Activated CD8-positive, alpha-beta memory T cell treated with anti-CD3 and anti-CD28 coated beads, Interleukin-2, amount 10 ng/mL, durations not matched to agents 7 days and 5 days (primary cell): ENCODE data around the gene SHROOM2. TPM values are rescaled to one million over a fixed set of nuclear protein-coding genes. Genes with fewer than 3 reads are reported as not detected.
"Not testable (repeated sequence)": the region's sequence is repeated elsewhere in the genome, so short reads cannot be mapped to it uniquely, and the experiment has no call there.

Source experiments
- ATAC-seq: fragments of 150-1000 bp; cut with Tn5 transposase; one replicate; pipeline ENCODE4 v1.10.0; 2021; ENCODE audit warnings: moderate library complexity
- CTCF ChIA-PET: fragments of 350-600 bp; sonication (Branson Sonifier 250); formaldehyde crosslinking; loops from one replicate; lab custom pipeline; 2021; ENCODE audit warnings: antibody characterized with exemption; lab: Charles Lee
- DNase-seq: peaks from one replicate; pipeline ENCODE4 v3.0.0-alpha.2; 2020
- H3K27ac Mint-ChIP-seq: one replicate; pipeline ENCODE4 v1.8.0; 2021; ENCODE audit warnings: mild to moderate bottlenecking, mixed read lengths
- H3K27me3 Mint-ChIP-seq: one replicate; pipeline ENCODE4 v1.8.0; 2021; ENCODE audit warnings: mixed read lengths
- H3K36me3 Mint-ChIP-seq: one replicate; pipeline ENCODE4 v1.8.0; 2021; ENCODE audit warnings: mild to moderate bottlenecking, mixed read lengths
- H3K4me1 Mint-ChIP-seq: one replicate; pipeline ENCODE4 v1.8.0; 2021; ENCODE audit warnings: mixed read lengths
- H3K4me3 Mint-ChIP-seq: one replicate; pipeline ENCODE4 v1.8.0; 2021; ENCODE audit warnings: mild to moderate bottlenecking, moderate library complexity, mixed read lengths
- H3K9me3 Mint-ChIP-seq: one replicate; pipeline ENCODE4 v1.8.0; 2022; ENCODE audit warnings: low read depth, mixed read lengths
- total RNA-seq, 2 experiments: library from RNA; stranded (reverse); gene quantifications; one replicate each; pipeline ENCODE4 v1.2.3, GENCODE V29; 2021

Gene SHROOM2
- total RNA-seq, 2 experiments from 2014 or later = not detected

DNA sequence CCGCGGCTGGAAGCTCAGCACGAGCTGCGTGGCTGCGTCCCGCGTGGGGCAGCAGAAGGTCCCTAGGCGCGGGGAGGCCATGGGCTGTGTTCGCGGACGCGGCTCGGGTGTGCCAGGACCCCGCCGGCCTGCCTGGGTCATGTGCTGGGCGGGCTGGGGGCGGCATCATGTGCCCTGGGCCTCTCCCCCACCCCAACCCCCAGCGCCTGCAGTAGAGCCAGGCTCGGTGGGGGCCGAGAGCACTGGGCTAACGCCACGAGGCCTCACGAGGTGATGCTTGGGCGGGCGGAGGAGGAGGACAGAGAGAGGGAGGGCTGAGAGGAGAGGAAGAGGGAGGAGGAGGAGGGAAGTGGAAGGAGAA is 20.5 kb upstream of the SHROOM2 start, which contains the start of gene GPR143:
GPR143 (minus strand) TSS at position 111 of the 361 bp plus-strand sequence; CDS start at position 81, 30 bp downstream.
- Mint-ChIP-seq H3K4me1 (no peaks in the 10 kb centered on the region), H3K36me3 (no peaks in the 10 kb centered on the region), H3K9me3 (no peaks in the 10 kb centered on the region), H3K4me3 (no peak within 1 kb of the TSS), H3K27ac (no peak within 1 kb of the TSS), H3K27me3 (peaks cover 26% of the 10 kb centered on the region)
- CTCF ChIA-PET = no interaction called here
- ATAC-seq = no peak
- DNase-seq = no peak

DNA sequence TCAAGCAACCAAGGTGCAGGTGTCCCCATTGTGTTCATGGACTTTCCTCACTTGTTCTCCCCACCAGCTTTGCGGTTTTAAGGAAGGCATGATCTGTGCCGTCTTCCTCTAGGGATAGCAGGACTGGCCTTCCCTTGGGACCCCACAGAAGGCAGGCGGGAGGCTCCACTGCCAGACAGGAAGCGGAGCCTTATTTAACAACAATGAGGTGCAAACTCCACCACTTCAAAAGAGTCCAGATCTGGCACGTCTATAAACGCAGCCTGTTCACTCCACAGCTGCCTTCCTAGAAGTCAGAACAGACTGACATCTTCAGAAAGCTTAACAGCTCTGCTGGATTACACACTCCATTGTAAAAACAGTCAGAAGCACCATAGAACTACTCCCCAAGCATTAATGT is 18.9 kb upstream of the SHROOM2 start:
- Mint-ChIP-seq H3K27me3 (peaks cover 26% of the 10 kb centered on the region), H3K4me3 (no peak overlapping the region), H3K9me3 (no peaks in the 10 kb centered on the region), H3K27ac (no peak overlapping the region), H3K36me3 (no peaks in the 10 kb centered on the region), H3K4me1 (no peaks in the 10 kb centered on the region)
- CTCF ChIA-PET = no interaction called here
- DNase-seq = no peak
- no peak for ATAC-seq

DNA sequence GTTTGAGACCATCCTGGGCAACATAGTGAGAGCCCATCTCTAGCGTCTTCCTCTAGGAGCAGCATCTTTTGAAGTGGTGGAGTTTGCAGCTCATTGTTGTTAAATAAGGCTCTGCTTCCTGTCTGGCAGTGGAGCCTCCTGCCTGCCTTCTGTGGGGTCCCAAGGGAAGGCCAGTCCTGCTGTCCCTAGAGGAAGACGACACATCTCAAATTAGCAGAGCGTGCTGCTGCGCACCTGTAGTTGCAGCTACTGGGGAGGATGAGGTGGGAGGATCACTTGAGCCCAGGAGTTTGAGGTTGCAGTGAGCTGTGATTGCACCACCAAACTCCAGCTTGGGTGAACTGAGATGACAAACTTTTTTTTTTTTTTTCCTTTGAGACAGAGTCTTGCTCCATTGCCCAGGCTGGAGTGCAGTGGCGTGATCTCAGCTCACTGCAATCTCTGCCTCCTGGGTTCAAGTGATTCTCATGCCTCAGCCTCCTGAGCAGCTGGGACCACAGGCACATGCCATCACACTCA is 17.8 kb upstream of the SHROOM2 start:
- H3K9me3 Mint-ChIP-seq, CTCF ChIA-PET, H3K27ac Mint-ChIP-seq, H3K4me3 Mint-ChIP-seq, H3K36me3 Mint-ChIP-seq, ATAC-seq, H3K4me1 Mint-ChIP-seq, DNase-seq: not testable (repeated sequence)
- peaks cover 26% of the 10 kb centered on the region for H3K27me3 Mint-ChIP-seq

DNA sequence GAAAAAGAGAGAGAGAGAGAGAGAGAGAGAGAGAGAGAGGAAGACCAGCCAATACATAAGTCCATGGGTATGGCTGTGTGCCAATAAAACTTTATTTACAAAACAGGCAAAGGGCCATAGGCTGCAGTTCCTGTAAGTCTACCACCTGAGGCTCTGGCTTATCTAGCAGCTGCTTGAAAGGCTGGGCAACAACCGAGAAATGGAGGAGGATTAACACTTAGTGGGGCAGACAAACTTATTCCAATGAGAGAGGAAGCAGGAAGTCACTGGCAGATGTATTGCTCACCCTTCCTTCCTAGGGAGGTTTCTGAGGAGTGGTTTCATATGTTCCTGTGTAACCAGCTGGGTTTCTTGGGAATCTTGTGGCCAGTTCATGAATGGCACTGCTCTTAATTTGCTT is 15.9 kb upstream of the SHROOM2 start:
- CTCF ChIA-PET = no interaction called here

DNA sequence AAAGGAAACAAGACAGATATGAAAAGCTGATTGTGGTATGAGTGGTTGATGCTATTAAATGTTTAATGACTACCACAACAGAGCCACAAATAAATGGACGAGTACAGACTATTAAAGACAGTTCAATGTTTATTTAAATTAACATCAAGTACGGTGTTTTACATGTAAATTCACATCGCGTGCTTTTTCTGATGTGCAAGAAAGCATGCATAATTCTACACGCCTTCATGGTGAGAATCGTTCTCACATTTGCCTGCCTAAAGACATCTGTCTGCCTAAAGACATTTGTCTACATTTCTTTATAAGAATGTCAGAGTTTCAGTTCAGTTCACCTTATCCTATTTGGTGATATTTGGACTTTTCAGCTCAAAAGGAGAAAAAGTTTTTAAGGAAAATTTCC is 13.3 kb upstream of the SHROOM2 start:
- H3K4me3 Mint-ChIP-seq = no peak overlapping the region
- H3K9me3 Mint-ChIP-seq = no peaks in the 10 kb centered on the region
- H3K27ac Mint-ChIP-seq = no peak overlapping the region
- DNase-seq (no peak), ATAC-seq (no peak)
- H3K4me1 Mint-ChIP-seq = peaks cover 9% of the 10 kb centered on the region
- CTCF ChIA-PET = no interaction called here
- H3K27me3 Mint-ChIP-seq = peaks cover 29% of the 10 kb centered on the region
- H3K36me3 Mint-ChIP-seq = no peaks in the 10 kb centered on the region

More for the DNA sequence above, 15.9 kb upstream of the SHROOM2 start:
- DNase-seq (no peak), ATAC-seq (no peak)
- Mint-ChIP-seq H3K36me3 (no peaks in the 10 kb centered on the region), H3K27me3 (peaks cover 26% of the 10 kb centered on the region), H3K4me3 (no peak overlapping the region), H3K9me3 (no peaks in the 10 kb centered on the region), H3K27ac (no peak overlapping the region), H3K4me1 (peaks cover under 1% of the 10 kb centered on the region)

DNA sequence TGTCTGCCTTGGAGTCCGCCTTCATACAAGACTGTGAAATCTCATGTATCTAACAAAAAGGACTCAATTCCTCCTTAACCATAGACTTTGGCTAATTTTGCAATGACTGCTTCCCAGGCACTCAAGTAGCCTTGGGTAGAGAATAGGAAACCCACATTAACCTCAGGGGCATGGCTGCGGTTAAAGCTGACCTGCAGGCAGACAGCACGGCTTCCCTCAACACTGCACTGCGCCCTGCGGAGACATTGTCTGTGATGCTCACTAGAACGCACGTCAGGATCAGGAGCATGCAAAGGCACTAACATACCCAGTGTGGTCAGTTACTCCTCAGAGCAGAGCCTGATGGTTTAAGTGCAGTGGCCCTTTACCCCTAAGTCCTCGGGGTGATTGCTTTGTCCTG is 10.3 kb upstream of the SHROOM2 start:
- CTCF ChIA-PET = no interaction called here
- Mint-ChIP-seq H3K4me1 (peaks cover 9% of the 10 kb centered on the region), H3K9me3 (no peaks in the 10 kb centered on the region), H3K4me3 (no peak overlapping the region), H3K27ac (no peak overlapping the region), H3K27me3 (peaks cover 22% of the 10 kb centered on the region), H3K36me3 (no peaks in the 10 kb centered on the region)
- peak; percentile 39 for DNase-seq
- no peak for ATAC-seq

DNA sequence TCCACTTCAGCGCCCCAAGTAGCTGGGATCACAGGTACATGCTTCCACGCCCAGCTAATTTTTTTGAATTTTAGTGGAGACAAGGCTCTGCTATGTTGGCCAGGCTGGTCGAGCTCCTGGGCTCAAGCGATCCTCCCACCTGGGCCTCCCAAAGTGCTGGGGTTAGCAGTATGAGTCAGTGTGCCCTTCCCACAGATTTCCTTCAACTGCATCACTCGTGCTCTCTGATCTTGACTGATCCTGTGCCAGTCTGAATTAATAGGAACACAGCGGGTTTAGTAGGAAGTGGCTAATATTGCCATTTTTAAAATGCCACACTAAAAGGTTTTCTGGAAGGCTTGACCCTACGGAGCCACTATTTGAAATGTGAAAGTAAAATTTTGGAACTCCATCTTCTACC is 4.3 kb upstream of the SHROOM2 start:
- peaks cover 22% of the 10 kb centered on the region for H3K27me3 Mint-ChIP-seq
- H3K36me3 Mint-ChIP-seq = no peaks in the 10 kb centered on the region
- ATAC-seq (no peak), DNase-seq (no peak)
- H3K4me3 Mint-ChIP-seq = no peak overlapping the region
- peaks cover under 1% of the 10 kb centered on the region for H3K4me1 Mint-ChIP-seq
- no peaks in the 10 kb centered on the region for H3K9me3 Mint-ChIP-seq
- H3K27ac Mint-ChIP-seq = no peak overlapping the region
- CTCF ChIA-PET = no interaction called here

DNA sequence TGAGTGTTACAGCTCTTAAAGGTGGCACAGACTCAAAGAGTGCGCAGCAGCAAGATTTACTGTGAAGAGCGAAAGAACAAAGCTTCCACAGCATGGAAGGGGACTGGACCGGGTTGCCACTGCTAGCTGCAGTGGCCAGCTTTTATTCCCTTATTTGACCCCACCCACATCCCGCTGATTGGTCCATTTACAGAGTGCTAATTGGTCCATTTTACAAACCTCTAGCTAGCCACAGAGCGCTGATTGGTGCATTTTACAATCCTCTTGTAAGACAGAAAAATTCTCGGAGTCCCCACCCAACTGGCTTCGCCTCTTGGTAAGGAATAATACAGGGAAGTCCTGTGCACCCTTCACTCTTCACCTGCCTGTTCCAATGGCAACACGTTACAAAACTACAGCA is 1.9 kb upstream of the SHROOM2 start:
- no peak for DNase-seq
- CTCF ChIA-PET = no interaction called here
- no peaks in the 10 kb centered on the region for H3K9me3 Mint-ChIP-seq
- no peak for ATAC-seq
- no peak overlapping the region for H3K4me3 Mint-ChIP-seq
- H3K27me3 Mint-ChIP-seq = peaks cover 43% of the 10 kb centered on the region
- peaks cover 2% of the 10 kb centered on the region for H3K4me1 Mint-ChIP-seq
- H3K27ac Mint-ChIP-seq = no peak overlapping the region
- H3K36me3 Mint-ChIP-seq = no peaks in the 10 kb centered on the region

DNA sequence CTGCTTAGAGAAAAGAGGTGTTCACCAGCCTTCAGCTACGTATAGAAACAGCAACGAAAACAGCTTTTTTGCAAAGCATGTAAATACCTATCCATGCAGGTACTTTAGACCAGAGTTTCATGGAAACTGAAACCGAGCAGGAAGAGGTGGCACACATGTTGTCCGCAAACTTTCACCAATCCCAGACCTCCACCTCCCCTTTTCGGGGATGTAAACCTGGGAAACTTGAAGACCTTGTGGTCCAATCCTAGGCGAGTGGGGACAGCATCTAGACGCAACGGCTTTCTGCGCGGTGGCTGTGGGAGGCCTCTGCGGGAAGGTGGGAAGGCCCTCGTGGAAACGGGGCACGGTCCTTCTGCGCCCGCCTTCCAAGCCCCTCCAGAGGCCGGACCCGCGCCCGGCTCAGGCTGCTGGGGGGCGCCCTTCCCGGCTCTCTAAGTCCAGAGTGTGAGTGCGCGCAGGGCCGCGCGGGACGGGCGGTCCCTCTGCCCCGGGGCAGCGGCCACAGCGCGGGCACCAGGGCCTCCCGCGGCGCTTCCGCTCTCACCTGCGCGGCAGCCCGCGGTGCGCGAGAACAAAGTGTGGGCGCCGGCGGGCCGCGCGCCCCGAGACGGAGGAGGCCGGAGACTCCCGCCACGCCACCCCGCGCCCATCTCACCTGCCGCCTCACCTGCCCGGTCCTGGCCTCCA is 830 bp upstream of the SHROOM2 start:
- DNase-seq (no peak), ATAC-seq (no peak)
- CTCF ChIA-PET = no interaction called here

DNA sequence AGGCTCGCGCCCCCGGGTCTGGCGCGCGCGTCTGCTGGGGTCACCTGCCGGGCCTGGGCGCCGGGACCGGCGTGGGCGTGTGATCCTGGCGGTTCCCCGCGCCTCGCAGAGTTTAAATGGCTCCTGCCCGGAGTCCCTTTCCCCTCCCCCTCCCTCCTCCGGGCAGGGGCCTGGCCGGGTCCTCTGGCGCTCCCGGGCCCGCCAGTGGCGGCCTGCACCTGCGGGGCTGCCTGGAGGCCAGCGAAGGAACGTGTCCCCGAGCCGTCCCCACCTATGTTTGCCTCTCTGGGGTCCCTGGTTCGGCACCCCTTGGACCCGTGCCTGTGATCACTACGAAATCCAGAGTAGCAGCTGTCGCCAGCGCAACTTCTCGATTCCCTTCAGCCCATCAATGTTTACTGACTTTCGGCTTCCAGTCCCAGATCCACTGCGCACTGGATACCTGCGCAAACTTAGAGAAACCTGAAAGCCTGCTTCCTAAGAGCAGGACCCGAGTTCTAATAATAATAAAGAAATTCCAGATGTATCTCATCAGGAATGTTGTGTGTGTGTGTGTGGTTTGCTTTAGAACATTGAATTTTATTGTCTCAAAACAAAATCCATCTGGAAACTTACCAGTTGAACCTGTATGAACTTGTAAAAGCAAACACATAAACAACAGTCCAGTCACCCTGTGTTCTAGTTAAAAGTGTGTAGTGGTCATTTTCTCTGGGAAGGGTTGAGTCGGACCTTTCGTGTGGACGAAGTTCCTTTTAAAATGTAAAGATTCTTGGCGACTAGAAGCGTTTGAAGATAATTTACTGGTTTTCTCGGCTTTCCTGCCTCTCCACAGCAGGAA is 788 bp downstream of the SHROOM2 start:
- peaks cover 44% of the 10 kb centered on the region for H3K27me3 Mint-ChIP-seq
- H3K36me3 Mint-ChIP-seq = no peaks in the 10 kb centered on the region
- no peak overlapping the region for H3K4me3 Mint-ChIP-seq
- CTCF ChIA-PET = no interaction called here
- no peaks in the 10 kb centered on the region for H3K9me3 Mint-ChIP-seq
- ATAC-seq = no peak
- peaks cover 2% of the 10 kb centered on the region for H3K4me1 Mint-ChIP-seq
- no peak for DNase-seq
- no peak overlapping the region for H3K27ac Mint-ChIP-seq

More for the DNA sequence above, 830 bp upstream of the SHROOM2 start:
- H3K27ac Mint-ChIP-seq = no peak overlapping the region
- no peaks in the 10 kb centered on the region for H3K9me3 Mint-ChIP-seq
- peaks cover 2% of the 10 kb centered on the region for H3K4me1 Mint-ChIP-seq
- H3K27me3 Mint-ChIP-seq = peaks cover 44% of the 10 kb centered on the region
- no peak overlapping the region for H3K4me3 Mint-ChIP-seq
- H3K36me3 Mint-ChIP-seq = no peaks in the 10 kb centered on the region

DNA sequence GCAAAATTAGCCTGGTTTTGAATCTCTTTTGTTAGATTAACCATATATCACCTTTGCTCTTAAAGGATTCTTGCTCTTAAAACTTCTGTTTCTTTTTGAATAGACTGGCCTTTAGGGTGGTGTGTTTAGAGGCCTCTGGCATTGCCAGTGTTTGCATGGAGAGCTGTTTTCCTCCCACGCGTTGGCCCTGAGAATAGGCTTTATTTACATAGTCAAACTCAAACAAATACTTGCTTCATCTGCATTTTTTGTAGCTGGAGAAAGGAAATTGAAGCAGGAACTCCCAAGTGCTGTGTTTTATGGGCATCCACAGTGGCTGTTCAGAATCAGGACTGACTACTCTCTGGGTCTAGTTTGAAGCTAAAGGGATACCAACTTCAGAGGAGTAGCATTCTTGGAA is 2.7 kb downstream of the SHROOM2 start:
- CTCF ChIA-PET = no interaction called here
- Mint-ChIP-seq H3K27me3 (peaks cover 39% of the 10 kb centered on the region), H3K27ac (no peak overlapping the region)

DNA sequence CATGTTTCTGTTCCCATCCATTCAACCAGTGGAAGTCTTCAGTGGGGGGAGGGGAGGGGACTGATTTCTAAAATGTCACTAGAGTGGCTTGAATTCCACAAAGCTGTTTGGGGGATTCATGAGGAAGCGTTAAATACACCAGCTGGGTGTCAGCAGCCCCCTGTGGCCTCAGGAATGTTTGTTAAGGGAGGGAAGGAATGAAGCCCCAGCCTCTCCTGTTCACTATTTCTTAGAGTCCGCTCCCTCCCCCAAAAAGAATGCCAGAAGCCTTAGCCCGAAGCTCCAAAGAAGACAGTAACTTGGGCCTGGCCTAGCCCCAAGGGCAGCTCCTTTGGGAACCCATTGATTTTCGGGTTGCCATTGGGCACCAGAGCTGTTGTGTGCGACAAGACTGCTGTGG is 3.3 kb downstream of the SHROOM2 start:
- ATAC-seq = no peak
- CTCF ChIA-PET = no interaction called here
- H3K36me3 Mint-ChIP-seq = no peaks in the 10 kb centered on the region
- peaks cover 33% of the 10 kb centered on the region for H3K27me3 Mint-ChIP-seq
- peaks cover 2% of the 10 kb centered on the region for H3K4me1 Mint-ChIP-seq
- no peak overlapping the region for H3K4me3 Mint-ChIP-seq
- no peak overlapping the region for H3K27ac Mint-ChIP-seq
- no peak for DNase-seq
- no peaks in the 10 kb centered on the region for H3K9me3 Mint-ChIP-seq

More for the DNA sequence above, 2.7 kb downstream of the SHROOM2 start:
- Mint-ChIP-seq H3K4me3 (no peak overlapping the region), H3K9me3 (no peaks in the 10 kb centered on the region), H3K36me3 (no peaks in the 10 kb centered on the region), H3K4me1 (peaks cover 2% of the 10 kb centered on the region)
- DNase-seq = no peak
- ATAC-seq = no peak

DNA sequence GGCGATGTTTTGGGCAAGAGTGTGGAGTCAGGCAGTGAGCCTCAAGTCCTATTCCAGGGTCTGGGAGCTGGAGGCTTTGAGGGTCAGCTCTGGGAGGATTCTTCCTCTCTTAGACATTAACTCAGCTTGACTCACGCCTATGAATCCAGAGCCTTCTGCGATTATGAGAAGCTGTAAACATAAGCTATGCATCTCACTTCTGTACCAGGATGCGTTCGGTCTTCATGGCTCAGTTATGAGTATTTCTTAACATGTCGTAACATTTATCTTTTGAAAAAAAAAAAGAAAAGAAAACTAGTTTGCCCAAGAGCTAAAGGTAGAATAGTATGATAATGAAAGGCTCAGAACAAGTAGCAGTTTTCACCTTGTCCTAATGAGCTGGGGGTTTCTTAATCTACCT is 4.6 kb downstream of the SHROOM2 start:
- Mint-ChIP-seq H3K4me3 (no peak overlapping the region), H3K36me3 (no peaks in the 10 kb centered on the region), H3K27me3 (peaks cover 28% of the 10 kb centered on the region), H3K4me1 (peaks cover 2% of the 10 kb centered on the region), H3K9me3 (no peaks in the 10 kb centered on the region), H3K27ac (no peak overlapping the region)
- no peak for ATAC-seq
- DNase-seq = no peak
- CTCF ChIA-PET = no interaction called here

DNA sequence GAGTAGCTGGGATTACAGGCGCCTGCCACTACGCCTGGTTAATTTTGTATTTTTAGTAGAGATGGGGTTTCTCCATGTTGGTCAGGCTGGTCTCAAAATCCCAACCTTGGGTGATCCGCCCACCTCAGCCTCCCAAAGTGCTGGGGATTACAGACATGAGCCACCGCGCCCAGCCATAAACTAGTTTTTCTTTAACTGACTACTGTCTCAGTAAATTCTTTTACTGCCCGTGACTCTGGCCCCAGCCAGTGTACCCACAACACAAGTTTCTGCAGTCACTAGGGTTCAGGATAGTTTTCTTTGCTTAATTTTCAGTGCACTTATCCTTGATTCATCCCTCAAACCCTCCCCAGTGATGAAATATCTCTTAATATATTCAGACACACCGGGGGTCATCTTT is 8.3 kb downstream of the SHROOM2 start:
- Mint-ChIP-seq H3K4me3 (no peak overlapping the region), H3K9me3 (no peaks in the 10 kb centered on the region), H3K36me3 (no peaks in the 10 kb centered on the region), H3K27me3 (peaks cover 3% of the 10 kb centered on the region), H3K4me1 (no peaks in the 10 kb centered on the region), H3K27ac (no peak overlapping the region)
- no peak for DNase-seq
- ATAC-seq = no peak
- CTCF ChIA-PET = no interaction called here
